HG03175 (cell line): ENCODE data around the gene CMTM4.
"Not testable (repeated sequence)": the region's sequence is repeated elsewhere in the genome, so short reads cannot be mapped to it uniquely, and the experiment has no call there.

Experiments
- ATAC-seq: cut with Tn5 transposase; IDR thresholded peaks from one replicate; pipeline ENCODE4 v1.9.1; 2021; ENCODE audit warnings: mild to moderate bottlenecking, moderate library complexity; ENCODE audit not compliant: unreplicated experiment

The CMTM4 gene

GRCh38 chr16:66569827-66570405 is 126.6 kb downstream of the CMTM4 start:
- no peak for ATAC-seq

- no peak for ATAC-seq
These were observed 127.4 kb downstream of the CMTM4 start for GRCh38 chr16:66569131-66569530.

GRCh38 chr16:66568355-66568754 is 128.2 kb downstream of the CMTM4 start:
- no peak for ATAC-seq

GRCh38 chr16:66567270-66567669 is 129.3 kb downstream of the CMTM4 start:
- ATAC-seq = not testable (repeated sequence)

GRCh38 chr16:66566051-66566901 is 130.3 kb downstream of the CMTM4 start, which contains the start of gene CMTM1:
Gene CMTM1 (plus strand): TSS chr16:66566439. CDS start chr16:66566514, 75 bp downstream.
- no peak for ATAC-seq
